H1 (cell line): ENCODE results near the gene KDM6A. TPM values are rescaled to one million over a fixed set of nuclear protein-coding genes. Genes with fewer than 3 reads are reported as not detected.

Source experiments
- CTCF ChIA-PET: fragments of 300-600 bp; sonication (Branson Sonifier 250); formaldehyde crosslinking; loops from one replicate; lab custom pipeline; 2021; ENCODE audit not compliant: partially characterized antibody; lab: Charles Lee
- POLR2A ChIA-PET: fragments of 300-600 bp; sonication (Branson Sonifier 250); formaldehyde crosslinking; loops from one replicate; lab custom pipeline; 2021; ENCODE audit warnings: inconsistent platforms; ENCODE audit not compliant: partially characterized antibody; lab: Charles Lee
- DNase-seq, 2 experiments: peaks; one replicate each; pipeline versions ENCODE4 v3.0.0 to v3.0.0-alpha.2; 2010 to 2022; ENCODE audit warnings: low spot score in 2 of 2, low read depth in 1 of 2, mixed read lengths in 1 of 2
- FAIRE-seq: peaks from 2 replicates; lab custom pipeline; 2011; peaks lifted over from hg19 to GRCh38; lab: Jason Lieb, UNC
- H2AFZ ChIP-seq: 2 replicates; pipeline ENCODE4 v1.8.1; 2012; ENCODE audit warnings: low read length, inconsistent platforms
- H2AK5ac ChIP-seq: 2 replicates; pipeline ENCODE4 v1.6.1; 2013; ENCODE audit warnings: low read depth, low read length
- H2BK120ac ChIP-seq: replicated peaks from 2 replicates; pipeline ENCODE3; 2013; ENCODE audit warnings: low read depth, low read length, inconsistent platforms
- H2BK12ac ChIP-seq: 2 replicates; pipeline ENCODE4 v1.6.1; 2013; ENCODE audit warnings: low read depth, low read length
- H2BK15ac ChIP-seq: 2 replicates; pipeline ENCODE4 v1.6.1; 2013; ENCODE audit warnings: low read length
- H2BK20ac ChIP-seq: 2 replicates; pipeline ENCODE4 v1.6.1; 2013; ENCODE audit warnings: low read length
- H2BK5ac ChIP-seq: 2 replicates; pipeline ENCODE4 v1.6.1; 2013; ENCODE audit warnings: low read depth, low read length
- H3K14ac ChIP-seq: 2 replicates; pipeline ENCODE4 v1.6.1; 2013; ENCODE audit warnings: inconsistent platforms; ENCODE audit not compliant: insufficient read length
- H3K18ac ChIP-seq: 2 replicates; pipeline ENCODE4 v1.6.1; 2013; ENCODE audit warnings: low read length; ENCODE audit errors: extremely low read depth
- H3K23ac ChIP-seq: 2 replicates; pipeline ENCODE4 v1.6.1; 2013; ENCODE audit warnings: inconsistent platforms; ENCODE audit not compliant: insufficient read length
- H3K23me2 ChIP-seq: 2 replicates; pipeline ENCODE4 v1.6.1; 2013; ENCODE audit warnings: low read depth, low read length
- H3K27ac ChIP-seq: 2 replicates; pipeline ENCODE4 v1.6.1; 2011; ENCODE audit warnings: low read depth, low read length, inconsistent platforms
- H3K27me3 ChIP-seq, 4 experiments: replicated peaks in 1 of 4; 1 replicate in 1 of 4; 2 replicates in 3 of 4; pipeline versions ENCODE4 v1.6.1 to v1.8.1; 2011 to 2013; ENCODE audit warnings: low read length in 3 of 4, mild to moderate bottlenecking in 3 of 4, inconsistent platforms in 2 of 4, mixed read lengths in 2 of 4, moderate library complexity in 1 of 4; ENCODE audit not compliant: control insufficient read depth in 3 of 4, insufficient read depth in 3 of 4; ENCODE audit errors: extremely low read depth in 1 of 4
- H3K36me3 ChIP-seq, 4 experiments: 2 replicates each; pipeline versions ENCODE4 v1.6.1 to v1.8.1; 2011 to 2013; ENCODE audit warnings: mild to moderate bottlenecking in 4 of 4, low read length in 3 of 4, moderate library complexity in 2 of 4, control low read depth in 1 of 4, inconsistent platforms in 1 of 4; ENCODE audit not compliant: insufficient read depth in 4 of 4, control insufficient read depth in 2 of 4
- H3K4ac ChIP-seq: replicated peaks from 2 replicates; pipeline ENCODE3; 2013; ENCODE audit warnings: low read length, low read depth, mixed read lengths, inconsistent platforms; ENCODE audit not compliant: insufficient read length
- H3K4me1 ChIP-seq, 4 experiments: replicated peaks in 1 of 4; 1 replicate in 1 of 4; 2 replicates in 3 of 4; pipeline versions ENCODE4 v1.6.1 to v1.8.1; 2011 to 2013; ENCODE audit warnings: low read length in 3 of 4, inconsistent platforms in 2 of 4, mixed read lengths in 1 of 4; ENCODE audit not compliant: insufficient read depth in 4 of 4, control insufficient read depth in 3 of 4
- H3K4me2 ChIP-seq, 2 experiments: 2 replicates each; pipeline versions ENCODE4 v1.6.1 to v1.8.1; 2011 to 2013; ENCODE audit warnings: low read depth in 2 of 2, low read length in 2 of 2, control low read depth in 1 of 2, inconsistent platforms in 1 of 2, mild to moderate bottlenecking in 1 of 2; ENCODE audit not compliant: insufficient read depth in 1 of 2
- H3K4me3 ChIP-seq, 4 experiments: fragments of 200-600, 300-600 bp in 1 of 4; sonication (generic), shearing (Covaris generic), sonication (Bioruptor Twin) in 1 of 4; 2 replicates each; pipeline versions ENCODE4 v1.5.1 to v1.8.1; 2011 to 2016; ENCODE audit warnings: low read length in 4 of 4, low read depth in 3 of 4, control low read depth in 2 of 4, inconsistent platforms in 2 of 4, mild to moderate bottlenecking in 2 of 4, mixed read lengths in 1 of 4, moderate library complexity in 1 of 4; ENCODE audit not compliant: insufficient read depth in 2 of 4; ENCODE audit errors: extremely low read depth in 1 of 4
- H3K56ac ChIP-seq: replicated peaks from 2 replicates; pipeline ENCODE3; 2013; ENCODE audit warnings: low read depth, mild to moderate bottlenecking, mixed read lengths, low read length, inconsistent platforms; ENCODE audit not compliant: insufficient read length
- H3K79me1 ChIP-seq: 2 replicates; pipeline ENCODE4 v1.6.1; 2013; ENCODE audit warnings: low read depth, low read length, control low read depth
- H3K79me2 ChIP-seq, 2 experiments: 2 replicates each; pipeline versions ENCODE4 v1.6.1 to v1.8.1; 2012 to 2013; ENCODE audit warnings: low read length in 2 of 2, mild to moderate bottlenecking in 2 of 2, inconsistent platforms in 1 of 2; ENCODE audit not compliant: insufficient read depth in 2 of 2, control insufficient read depth in 1 of 2
- H3K9ac ChIP-seq, 4 experiments: replicated peaks in 1 of 4; 1 replicate in 1 of 4; 2 replicates in 3 of 4; pipeline versions ENCODE4 v1.6.1 to v1.8.1; 2011 to 2013; ENCODE audit warnings: low read depth in 3 of 4, low read length in 3 of 4, control low read depth in 2 of 4, mild to moderate bottlenecking in 2 of 4, moderate library complexity in 2 of 4, inconsistent platforms in 1 of 4; ENCODE audit errors: extremely low read depth in 1 of 4
- H3K9me3 ChIP-seq, 2 experiments: 2 replicates each; pipeline versions ENCODE4 v1.6.1 to v1.8.1; 2012 to 2013; ENCODE audit warnings: mild to moderate bottlenecking in 2 of 2, moderate library complexity in 2 of 2, control low read depth in 1 of 2, inconsistent platforms in 1 of 2, low read depth in 1 of 2, low read length in 1 of 2, mixed read lengths in 1 of 2; ENCODE audit not compliant: insufficient read depth in 2 of 2
- H4K20me1 ChIP-seq, 2 experiments: replicated peaks in 1 of 2; 2 replicates each; pipeline versions ENCODE3 to v1.8.1; 2011 to 2013; ENCODE audit warnings: inconsistent platforms in 2 of 2, low read length in 2 of 2, mild to moderate bottlenecking in 1 of 2; ENCODE audit not compliant: insufficient read depth in 2 of 2, control insufficient read depth in 1 of 2
- H4K5ac ChIP-seq: 2 replicates; pipeline ENCODE4 v1.6.1; 2013; ENCODE audit warnings: low read length, low read depth, mixed read lengths, inconsistent platforms; ENCODE audit not compliant: insufficient read length
- H4K8ac ChIP-seq: 2 replicates; pipeline ENCODE4 v1.8.0; 2013; ENCODE audit warnings: mild to moderate bottlenecking, moderate library complexity, low read length, inconsistent platforms; ENCODE audit not compliant: insufficient read depth; ENCODE audit errors: extremely low read depth
- H4K91ac ChIP-seq: replicated peaks from 2 replicates; pipeline ENCODE3; 2013; ENCODE audit warnings: low read length, mixed read lengths, inconsistent platforms; ENCODE audit not compliant: insufficient read length
- NANOG ChIP-seq: IDR thresholded peaks from 2 replicates; pipeline ENCODE4 v1.6.1; 2011; ENCODE audit warnings: low read length, low read depth, mild to moderate bottlenecking, inconsistent platforms; ENCODE audit not compliant: insufficient read depth, poor library complexity, severe bottlenecking
- RFX5 ChIP-seq: IDR thresholded peaks from 2 replicates; pipeline ENCODE4 v1.6.1; 2011; ENCODE audit warnings: low read depth, low read length, improper control_type of control experiment, borderline replicate concordance
- RXRA ChIP-seq: IDR thresholded peaks from 2 replicates; pipeline ENCODE4 v1.6.1; 2011; ENCODE audit warnings: low read depth, mild to moderate bottlenecking, low read length, moderate library complexity; ENCODE audit not compliant: insufficient read depth
- SP1 ChIP-seq: IDR thresholded peaks from 2 replicates; pipeline ENCODE4 v1.6.1; 2011; ENCODE audit warnings: low read depth, low read length
- ZNF274 ChIP-seq: IDR thresholded peaks from 2 replicates; pipeline ENCODE4 v1.7.0; 2012; ENCODE audit warnings: low read length, borderline replicate concordance; ENCODE audit errors: extremely low read depth
- WGBS, 2 experiments: shearing (Covaris generic) in 1 of 2; methylation state at CpG; one replicate each; pipeline versions ENCODE4 v1.1.6 to v1.1.7; 2013 to 2015; ENCODE audit warnings: low lambda C conversion rate in 2 of 2, mixed read lengths in 2 of 2, inconsistent platforms in 1 of 2, low coverage in 1 of 2, missing lambda C conversion rate in 1 of 2; ENCODE audit not compliant: insufficient replicate concordance in 2 of 2, insufficient coverage in 1 of 2, insufficient read length in 1 of 2; ENCODE audit errors: extremely low coverage in 1 of 2, missing lambda C conversion rate in 1 of 2; 5-methylcytosine and 5-hydroxymethylcytosine counted together
- polyA plus RNA-seq, 7 experiments: library from polyadenylated mRNA; depleted of rRNA in 3 of 7; stranded (reverse) in 5 of 7; unstranded in 2 of 7; fragments of >200 nt in 5 of 7; fragments of 200-250 nt in 2 of 7; gene quantifications; 1 replicate in 5 of 7; 2 replicates in 1 of 7; 4 replicates in 1 of 7; pipeline versions ENCODE4 v1.2.1 to v1.2.3, GENCODE V29; 2011 to 2013; ENCODE audit warnings: missing spikeins in 2 of 7, mixed read lengths in 2 of 7
- total RNA-seq: library from RNA; stranded (reverse); fragmentation: NEBNext Ultra II Directional; extraction: Animal tissue kit (Norgen Biotek cat#: 25700); gene quantifications from 2 replicates; pipeline ENCODE4 v1.2.1, GENCODE V29; 2021

Gene KDM6A
- total and polyA plus RNA-seq, 2 of the 8 experiments (the other 6 are each of a cell fraction or from before 2014, with no cell fraction given): 43.5 to 58.4 TPM

DNA sequence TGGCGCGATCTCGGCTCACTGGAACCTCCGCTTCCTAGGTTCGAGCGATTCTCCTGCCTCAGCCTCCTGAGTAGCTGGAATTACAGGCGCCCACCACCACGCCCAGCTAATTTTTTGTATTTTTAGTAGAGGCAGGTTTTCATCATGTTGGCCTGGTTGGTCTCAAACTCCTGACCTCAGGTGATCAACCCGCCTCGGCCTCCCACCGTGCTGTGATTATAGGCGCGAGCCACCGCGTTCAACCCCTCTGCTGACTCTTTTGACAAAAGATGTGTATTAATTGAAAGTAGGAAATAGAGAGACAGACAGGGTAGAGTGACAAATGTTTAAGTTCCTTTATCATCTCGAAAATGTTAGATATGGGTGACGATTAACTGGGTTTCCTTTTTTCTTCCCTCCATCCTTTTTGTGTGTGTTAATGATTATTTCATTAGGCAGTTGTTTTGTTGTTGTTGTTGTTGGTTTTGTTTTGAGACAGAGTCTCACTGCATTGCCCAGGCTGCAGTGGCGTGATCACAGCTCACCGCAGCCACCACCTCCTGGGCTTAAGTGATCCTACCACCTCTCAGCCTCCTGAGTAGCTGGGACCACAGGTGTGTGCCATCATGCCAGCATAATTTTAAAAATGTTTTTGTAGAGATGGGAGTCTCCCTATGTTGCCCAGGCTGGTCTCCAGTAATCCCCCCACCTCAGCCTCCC lies 79.5 kb downstream of the KDM6A start:
- H4K91ac ChIP-seq: no peak overlapping the region
- H3K79me2 ChIP-seq: peaks cover 28 to 95% of the 10 kb centered on the region in 2 experiments
- peak overlapping the region; percentile 6; the same call in 1 of the 2 replicates for H3K27ac ChIP-seq
- H4K8ac ChIP-seq: no peak overlapping the region
- H4K5ac ChIP-seq: no peak overlapping the region
- ChIA-PET CTCF (interaction anchor here (0.6 kb wide), 1 partner anchor 702 kb away, joined by 3 read pairs; no protein-coding TSS in a partner anchor), POLR2A (interaction anchor here (0.6 to 1.6 kb wide), 4 partner anchors 14 to 80 kb away, joined by 3 to 4 read pairs (median 4); partner anchors contain the start of gene KDM6A)
- H3K9me3 ChIP-seq: no peaks in the 10 kb centered on the region
- no peak overlapping the region for H3K23ac ChIP-seq
- no peaks in the 10 kb centered on the region for H3K79me1 ChIP-seq
- no peak overlapping the region for H2AFZ ChIP-seq
- no peak overlapping the region for H2BK20ac ChIP-seq
- no peak overlapping the region for H2AK5ac ChIP-seq
- peaks cover 0 to 9% of the 10 kb centered on the region in 2 experiments for H4K20me1 ChIP-seq
- H3K56ac ChIP-seq: no peak overlapping the region
- no peak overlapping the region for H2BK5ac ChIP-seq
- H3K4me1 ChIP-seq: peaks cover 0 to 3% (median 2%) of the 10 kb centered on the region in 4 experiments; a peak in 1 of 7 replicates
- no peaks in the 10 kb centered on the region for H3K36me3 ChIP-seq
- H3K4me3 ChIP-seq: peak overlapping the region; percentile 42 to 83 (median 54); a peak in 7 of 8 replicates
- no peak overlapping the region; the same call in 1 of the 2 replicates for H3K18ac ChIP-seq
- TF ChIP-seq ZNF274: no peak
- no peak for TF ChIP-seq SP1
- no peak for TF ChIP-seq RXRA
- no peak for TF ChIP-seq NANOG
- TF ChIP-seq RFX5: no peak
- H3K4ac ChIP-seq: no peak overlapping the region
- DNase-seq: no peak
- 35% methylated on average over 10 of the region's 19 CpGs; no CpG with 5 or more reads in 1 of the 2 experiments for WGBS, 2 experiments
- no peak overlapping the region for H2BK120ac ChIP-seq
- peak overlapping the region; percentile 62 to 74 for H3K4me2 ChIP-seq
- FAIRE-seq: no peak
- no peak overlapping the region for H2BK15ac ChIP-seq
- peaks cover 2% of the 10 kb centered on the region; the same call in 1 of the 2 replicates for H3K23me2 ChIP-seq
- H3K14ac ChIP-seq: no peak overlapping the region
- H3K9ac ChIP-seq: peak overlapping the region; percentile 56 to 82 (median 64); a peak in 5 of 7 replicates
- no peaks in the 10 kb centered on the region for H3K27me3 ChIP-seq
- no peak overlapping the region for H2BK12ac ChIP-seq
